K562 (cell line): ENCODE measurements around the gene CARM1. TPM values are rescaled to one million over a fixed set of nuclear protein-coding genes. Genes with fewer than 3 reads are reported as not detected.

Experiments
- ATAC-seq: fragments of 200-7000 bp; cut with Tn5 transposase; 3 replicates; pipeline ENCODE4 v1.9.1; 2020; ENCODE audit warnings: moderate library complexity
- BruUV-seq: library from RNA; stranded (reverse); fragments of 400-500 nt; replicated peaks from 2 replicates; lab custom pipeline; 2021; lab: Mats Ljungman, UMichigan
- CTCF ChIA-PET: fragments of 300-600 bp; formaldehyde crosslinking; extraction: SDS; loops from one replicate; lab custom pipeline; 2021; ENCODE audit warnings: low intra/inter-chr PET ratio; lab: Yijun Ruan, JAX
- POLR2A ChIA-PET: fragments of 300-600, 350-650 bp; sonication (Branson Sonifier 250); formaldehyde crosslinking; extraction: SDS; loops from one replicate; lab custom pipeline; 2021; ENCODE audit warnings: antibody characterized with exemption, inconsistent platforms; lab: Yijun Ruan, JAX
- DNase-seq, 4 experiments: peaks; one replicate each; pipeline versions ENCODE4 v3.0.0 to v3.0.0-alpha.2; 2011 to 2018; ENCODE audit warnings: low spot score in 3 of 4, mixed read lengths in 3 of 4; ENCODE audit errors: extremely low read depth in 1 of 4
- FAIRE-seq: peaks from 2 replicates; lab custom pipeline; 2011; peaks lifted over from hg19 to GRCh38; lab: Jason Lieb, UNC
- H2AFZ ChIP-seq: 2 replicates; pipeline ENCODE4 v1.6.0; 2011; ENCODE audit warnings: low read depth, low read length, control low read depth, inconsistent platforms
- H3K27ac ChIP-seq: fragments of 200-600 bp; 3 replicates; pipeline ENCODE4 v1.8.0; 2011; ENCODE audit warnings: low read depth, mild to moderate bottlenecking, control low read depth, inconsistent platforms, low read length, moderate library complexity, mixed read lengths; ENCODE audit errors: extremely low read depth
- H3K27me3 ChIP-seq, 2 experiments: fragments of 300-600 bp in 1 of 2; 2 replicates in 1 of 2; 3 replicates in 1 of 2; pipeline versions ENCODE4 v1.6.0 to v1.8.0; 2011; ENCODE audit warnings: inconsistent platforms in 2 of 2, low read length in 2 of 2, mild to moderate bottlenecking in 1 of 2, mixed read lengths in 1 of 2, moderate library complexity in 1 of 2; ENCODE audit not compliant: control insufficient read depth in 2 of 2, insufficient read depth in 2 of 2
- H3K36me3 ChIP-seq: fragments of 300-600 bp; 3 replicates; pipeline ENCODE4 v1.8.0; 2011; ENCODE audit warnings: mild to moderate bottlenecking, low read length, inconsistent platforms; ENCODE audit not compliant: control insufficient read depth, insufficient read depth
- H3K4me1 ChIP-seq, 2 experiments: fragments of 200-600 bp in 1 of 2; replicated peaks in 1 of 2; 2 replicates in 1 of 2; 3 replicates in 1 of 2; pipeline versions ENCODE4 v1.5.1 to v1.8.0; 2011; ENCODE audit warnings: inconsistent platforms in 2 of 2, low read length in 2 of 2, mild to moderate bottlenecking in 1 of 2, mixed read lengths in 1 of 2, moderate library complexity in 1 of 2; ENCODE audit not compliant: control insufficient read depth in 2 of 2, insufficient read depth in 2 of 2
- H3K4me2 ChIP-seq: 2 replicates; pipeline ENCODE4 v1.6.1; 2011; ENCODE audit warnings: low read length, control low read depth, inconsistent platforms, mixed read lengths; ENCODE audit not compliant: insufficient read depth
- H3K4me3 ChIP-seq: fragments of 200-600 bp; sonication (generic), shearing (Covaris generic); 2 replicates; pipeline ENCODE4 v1.5.1; 2016; ENCODE audit warnings: control low read depth, inconsistent platforms
- H3K79me2 ChIP-seq: fragments of 200-600 bp; 3 replicates; pipeline ENCODE4 v1.8.0; 2011; ENCODE audit warnings: low read length, inconsistent platforms; ENCODE audit not compliant: control insufficient read depth, insufficient read depth
- H3K9ac ChIP-seq, 2 experiments: 2 replicates each; pipeline versions ENCODE4 v1.6.0 to v1.6.1; 2011; ENCODE audit warnings: low read depth in 2 of 2, low read length in 2 of 2, control low read depth in 1 of 2, inconsistent platforms in 1 of 2, mild to moderate bottlenecking in 1 of 2, mixed read lengths in 1 of 2; ENCODE audit not compliant: insufficient read depth in 1 of 2
- H3K9me1 ChIP-seq: one replicate; pipeline ENCODE4 v1.6.0; 2011; ENCODE audit warnings: inconsistent platforms, mild to moderate bottlenecking, low read length, moderate library complexity; ENCODE audit not compliant: control insufficient read depth, insufficient read depth
- H3K9me3 ChIP-seq: replicated peaks from 2 replicates; pipeline ENCODE4 v1.5.1; 2011; ENCODE audit warnings: low read depth, low read length, inconsistent platforms; ENCODE audit not compliant: control insufficient read depth, insufficient read depth
- H4K20me1 ChIP-seq: replicated peaks from 2 replicates; pipeline ENCODE4 v1.6.1; 2011; ENCODE audit warnings: low read length, inconsistent platforms, mixed read lengths; ENCODE audit not compliant: control insufficient read depth, insufficient read depth
- CCNT2 ChIP-seq: IDR thresholded peaks from 2 replicates; pipeline ENCODE4 v1.6.1; 2011; ENCODE audit warnings: borderline replicate concordance, low read depth, mild to moderate bottlenecking, moderate library complexity, mixed read lengths, low read length; ENCODE audit not compliant: insufficient read length; ENCODE audit errors: extremely low read depth
- CTCFL ChIP-seq: IDR thresholded peaks from 2 replicates; pipeline ENCODE4 v1.6.1; 2011; ENCODE audit warnings: borderline replicate concordance, low read depth, mild to moderate bottlenecking, moderate library complexity, low read length; ENCODE audit not compliant: insufficient read depth, poor library complexity, severe bottlenecking
- E2F1 ChIP-seq: sonication (generic); formaldehyde crosslinking; IDR thresholded peaks from 2 replicates; pipeline ENCODE4 v1.8.1; 2023; ENCODE audit warnings: mild to moderate bottlenecking, missing genetic modification reagents, moderate library complexity
- ESRRA ChIP-seq: fragments of 450-650 bp; IDR thresholded peaks from 2 replicates; pipeline ENCODE4 v1.6.1; 2014; ENCODE audit warnings: low read depth, mild to moderate bottlenecking, moderate library complexity, borderline replicate concordance
- POLR2AphosphoS2 ChIP-seq: IDR thresholded peaks from 2 replicates; pipeline ENCODE4 v1.6.1; 2012; ENCODE audit warnings: low read length, improper control_type of control experiment
- POLR2AphosphoS5 ChIP-seq: IDR thresholded peaks from 2 replicates; pipeline ENCODE4 v1.6.1; 2011; ENCODE audit warnings: mild to moderate bottlenecking, low read depth, low read length, moderate library complexity; ENCODE audit not compliant: control insufficient read depth, insufficient read depth
- POLR2G ChIP-seq: fragments of 200-400 bp; formaldehyde crosslinking; IDR thresholded peaks from 2 replicates; pipeline ENCODE4 v1.6.1; 2017; ENCODE audit warnings: low read depth, mild to moderate bottlenecking, antibody characterized with exemption, low read length, moderate library complexity
- RBFOX2 ChIP-seq: fragments of 200-400 bp; formaldehyde crosslinking; IDR thresholded peaks from 2 replicates; pipeline ENCODE4 v1.6.1; 2017; ENCODE audit warnings: low read depth, mild to moderate bottlenecking, low read length, moderate library complexity
- RBM22 ChIP-seq: fragments of 200-400 bp; formaldehyde crosslinking; IDR thresholded peaks from 2 replicates; pipeline ENCODE4 v1.6.1; 2018; ENCODE audit warnings: low read length, low read depth; ENCODE audit not compliant: poor library complexity, severe bottlenecking
- RFX5 ChIP-seq: IDR thresholded peaks from 2 replicates; pipeline ENCODE4 v1.6.1; 2011; ENCODE audit warnings: low read depth, mild to moderate bottlenecking, improper control_type of control experiment, low read length
- SUPT5H ChIP-seq: fragments of 450-650 bp; IDR thresholded peaks from 2 replicates; pipeline ENCODE4 v1.6.1; 2016
- VEZF1 ChIP-seq: fragments of 200-800 bp; sonication (Bioruptor generic); IDR thresholded peaks from 2 replicates; pipeline ENCODE4 v1.6.1; 2017; ENCODE audit warnings: missing genetic modification characterization, missing compliant biosample characterization
- ZNF740 ChIP-seq, 3 experiments: fragments of 200-800 bp in 1 of 3; sonication (Bioruptor generic) in 1 of 3; sonication (generic) in 1 of 3; formaldehyde crosslinking in 1 of 3; IDR thresholded peaks; 2 replicates each; pipeline versions ENCODE4 v1.6.1 to v1.8.0; 2016 to 2022; ENCODE audit warnings: mild to moderate bottlenecking in 2 of 3, missing compliant biosample characterization in 2 of 3, missing genetic modification characterization in 2 of 3, missing genetic modification reagents in 1 of 3
- WGBS: fragments of 100-300 bp; shearing (Covaris generic); methylation state at CpG from one replicate; pipeline ENCODE4 v1.1.6; 2016; ENCODE audit warnings: low coverage, mixed read lengths; ENCODE audit not compliant: insufficient coverage; ENCODE audit errors: missing lambda C conversion rate; 5-methylcytosine and 5-hydroxymethylcytosine counted together
- in situ Hi-C: fragments of 300-500 bp; cut with MboI; formaldehyde crosslinking; loops from 4 replicates; pipeline ENCODE4 v1.15.0; 2018; ENCODE audit warnings: inconsistent platforms, mixed read lengths
- intact Hi-C: fragments of 100-400 bp; cut with micrococcal nuclease; formaldehyde crosslinking; loops from 2 replicates; pipeline ENCODE4 v1.14.2; 2022
- polyA plus RNA-seq, 8 experiments: library from polyadenylated mRNA; depleted of rRNA in 4 of 8; stranded (reverse) in 5 of 8; unstranded in 3 of 8; fragments of >200 nt; fragmentation: Nextera tagmentation in 2 of 8; fragmentation: Illumina TruSeq in 1 of 8; extraction: Ambion mirVana in 2 of 8; extraction: Trizol in 1 of 8; gene quantifications; 2 replicates each; pipeline versions ENCODE4 v1.2.1 to v1.2.3, GENCODE V29; 2011 to 2014; ENCODE audit warnings: inconsistent platforms in 1 of 8, missing spikeins in 1 of 8
- total RNA-seq, 7 experiments: library from RNA; depleted of rRNA in 6 of 7; stranded (reverse); fragments of >200 nt in 6 of 7; fragmentation: Illumina TruSeq in 2 of 7; extraction: Trizol in 2 of 7; gene quantifications; 2 replicates each; pipeline versions ENCODE4 v1.2.1 to v1.2.3, GENCODE V29; 2011 to 2021; ENCODE audit warnings: low replicate concordance in 1 of 7

The CARM1 gene
- total and polyA plus RNA-seq, 9 of the 15 experiments (the other 6 are each of a cell fraction or from before 2014, with no cell fraction given): 0.36 to 86.0 (median 29.7) TPM

- Histone ChIP-seq H2AFZ (no peak overlapping the region), H3K9me1 (peaks cover 5% of the 10 kb centered on the region), H3K9ac (no peak overlapping the region; a peak in 2 of 4 replicates), H3K4me3 (no peak overlapping the region), H3K79me2 (peaks cover under 1% of the 10 kb centered on the region; the same call in 2 of the 3 replicates), H3K4me1 (peaks cover 0 to 37% of the 10 kb centered on the region in 2 experiments; a peak in 3 of 5 replicates), H3K36me3 (peaks cover 70% of the 10 kb centered on the region; the same call in 2 of the 3 replicates), H3K4me2 (no peak overlapping the region), H4K20me1 (no peaks in the 10 kb centered on the region), H3K27ac (no peak overlapping the region), H3K9me3 (no peaks in the 10 kb centered on the region), H3K27me3 (no peaks in the 10 kb centered on the region)
- ATAC-seq (peak; percentile 69), DNase-seq (no peak), FAIRE-seq (no peak)
- WGBS: 77% methylated on average over 15 of the region's 33 CpGs
- intact Hi-C loops (no loop called here), in situ Hi-C loops (no loop called here)
- BruUV-seq: no TSS peak
- CTCF ChIA-PET: no interaction called here
- POLR2A ChIA-PET: interaction anchor here (1.3 to 1.4 kb wide), 2 partner anchors 10 to 41 kb away, joined by 3 to 4 read pairs; no protein-coding TSS in a partner anchor
- TF ChIP-seq POLR2G: peak; percentile 77
- TF ChIP-seq VEZF1 (CRISPR knock-in tag): peak; percentile 42; the same call in 1 of the 2 replicates
- no peak for TF ChIP-seq ZNF740 (CRISPR knock-in tag; IDR thresholded peaks at IDR 0.05)
- TF ChIP-seq ZNF740 (tag; IDR thresholded peaks at IDR 0.05): peak in 1 of 2 experiments; percentile 33; a peak in 1 of 4 replicates
- TF ChIP-seq CTCFL: peak; percentile 5
- peak; percentile 31 for TF ChIP-seq CCNT2
- TF ChIP-seq RBFOX2: peak; percentile 22
- peak; percentile 9 for TF ChIP-seq RBM22
- TF ChIP-seq RFX5: no peak
- no peak for TF ChIP-seq E2F1 (CRISPR knock-in tag)
- no peak for TF ChIP-seq ESRRA
- peak; percentile 27; the same call in 1 of the 2 replicates for TF ChIP-seq POLR2AphosphoS2
- peak; percentile 21 for TF ChIP-seq SUPT5H
- peak; percentile 48; the same call in 1 of the 2 replicates for TF ChIP-seq POLR2AphosphoS5
Measured at GRCh38 chr19:10921910-10922637, 50.7 kb downstream of the CARM1 start.
